MCF 10A (cell line): ENCODE measurements around the gene ANAPC2. TPM values are rescaled to one million over a fixed set of nuclear protein-coding genes. Genes with fewer than 3 reads are reported as not detected.

Experiments used
- BruUV-seq: library from RNA; stranded (reverse); fragments of 400-500 nt; replicated peaks from 2 replicates; lab custom pipeline; 2021; lab: Mats Ljungman, UMichigan
- CTCF ChIA-PET: fragments of 300-600 bp; sonication (Branson Sonifier 250); formaldehyde crosslinking; extraction: SDS; loops from one replicate; lab custom pipeline; 2021; ENCODE audit warnings: antibody characterized with exemption, inconsistent platforms; lab: Yijun Ruan, JAX
- POLR2A ChIA-PET: fragments of 300-600, 350-650 bp; sonication (Branson Sonifier 250); formaldehyde crosslinking; extraction: SDS; loops from one replicate; lab custom pipeline; 2020; ENCODE audit warnings: antibody characterized with exemption, inconsistent platforms; lab: Yijun Ruan, JAX
- DNase-seq: peaks from one replicate; pipeline ENCODE4 v3.0.0-alpha.2; 2018; ENCODE audit not compliant: unreplicated experiment
- H3K27ac Mint-ChIP-seq: one replicate; pipeline ENCODE4 v1.8.0; 2022; ENCODE audit warnings: mild to moderate bottlenecking, low read depth, mixed read lengths; ENCODE audit not compliant: unreplicated experiment
- H3K27me3 Mint-ChIP-seq: one replicate; pipeline ENCODE4 v1.8.0; 2022; ENCODE audit warnings: mixed read lengths; ENCODE audit not compliant: insufficient read depth, unreplicated experiment
- H3K36me3 Mint-ChIP-seq: one replicate; pipeline ENCODE4 v1.8.0; 2022; ENCODE audit warnings: mild to moderate bottlenecking, moderate library complexity, mixed read lengths; ENCODE audit not compliant: insufficient read depth, unreplicated experiment
- H3K4me1 Mint-ChIP-seq: one replicate; pipeline ENCODE4 v1.8.0; 2022; ENCODE audit warnings: mixed read lengths; ENCODE audit not compliant: insufficient read depth, unreplicated experiment
- H3K4me3 Mint-ChIP-seq: one replicate; pipeline ENCODE4 v1.8.0; 2022; ENCODE audit warnings: mild to moderate bottlenecking, moderate library complexity, mixed read lengths; ENCODE audit not compliant: unreplicated experiment
- H3K9me3 Mint-ChIP-seq: one replicate; pipeline ENCODE4 v1.8.0; 2022; ENCODE audit warnings: mixed read lengths; ENCODE audit not compliant: unreplicated experiment
- intact Hi-C: fragments of 100-400 bp; cut with micrococcal nuclease; formaldehyde crosslinking; loops from 2 replicates; pipeline ENCODE4 v1.14.1; 2022
- total RNA-seq: library from RNA; stranded (reverse); gene quantifications from 2 replicates; pipeline ENCODE4 v1.2.3, GENCODE V29; 2022
- TF ChIP-seq, protein P1 (sequence below): fragments of 200-600 bp; IDR thresholded peaks from one replicate; pipeline ENCODE4 v1.8.0; 2022; ENCODE audit warnings: antibody characterized with exemption, mild to moderate bottlenecking; ENCODE audit not compliant: unreplicated experiment

ANAPC2 gene
- total RNA-seq, 1 experiment from 2014 or later: 42.1 TPM

DNA sequence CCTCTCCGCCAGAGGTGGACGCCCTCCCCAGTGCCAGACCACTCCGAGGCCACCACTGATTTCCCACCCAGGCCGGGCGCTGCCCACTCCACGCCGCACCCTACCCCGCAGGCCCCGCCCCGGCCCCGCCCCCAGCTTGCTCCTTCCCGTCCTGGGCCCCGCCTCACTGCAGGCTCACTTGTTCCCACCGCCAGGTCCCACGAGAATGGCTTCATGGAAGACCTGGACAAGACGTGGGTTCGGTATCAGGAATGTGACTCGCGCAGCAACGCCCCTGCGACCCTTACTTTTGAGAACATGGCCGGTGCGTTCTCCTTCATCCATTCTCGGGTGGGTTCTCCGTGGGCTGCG, 25.0 kb downstream of the ANAPC2 start:
- peak; percentile 36 for DNase-seq
- no peak overlapping the region for H3K27ac Mint-ChIP-seq
- no peaks in the 10 kb centered on the region for H3K9me3 Mint-ChIP-seq
- no peaks in the 10 kb centered on the region for H3K36me3 Mint-ChIP-seq
- H3K27me3 Mint-ChIP-seq: peaks cover 29% of the 10 kb centered on the region
- H3K4me3 Mint-ChIP-seq: peak overlapping the region; percentile 68
- ChIA-PET POLR2A (no interaction called here), CTCF (interaction anchor here (0.5 to 1.0 kb wide), 2 partner anchors 67 to 73 kb away, joined by 3 read pairs; partner anchors contain the start of gene SLC34A3)
- intact Hi-C loops: no loop called here
- no TSS peak for BruUV-seq
- H3K4me1 Mint-ChIP-seq: no peaks in the 10 kb centered on the region
- TF ChIP-seq, protein P1, sequence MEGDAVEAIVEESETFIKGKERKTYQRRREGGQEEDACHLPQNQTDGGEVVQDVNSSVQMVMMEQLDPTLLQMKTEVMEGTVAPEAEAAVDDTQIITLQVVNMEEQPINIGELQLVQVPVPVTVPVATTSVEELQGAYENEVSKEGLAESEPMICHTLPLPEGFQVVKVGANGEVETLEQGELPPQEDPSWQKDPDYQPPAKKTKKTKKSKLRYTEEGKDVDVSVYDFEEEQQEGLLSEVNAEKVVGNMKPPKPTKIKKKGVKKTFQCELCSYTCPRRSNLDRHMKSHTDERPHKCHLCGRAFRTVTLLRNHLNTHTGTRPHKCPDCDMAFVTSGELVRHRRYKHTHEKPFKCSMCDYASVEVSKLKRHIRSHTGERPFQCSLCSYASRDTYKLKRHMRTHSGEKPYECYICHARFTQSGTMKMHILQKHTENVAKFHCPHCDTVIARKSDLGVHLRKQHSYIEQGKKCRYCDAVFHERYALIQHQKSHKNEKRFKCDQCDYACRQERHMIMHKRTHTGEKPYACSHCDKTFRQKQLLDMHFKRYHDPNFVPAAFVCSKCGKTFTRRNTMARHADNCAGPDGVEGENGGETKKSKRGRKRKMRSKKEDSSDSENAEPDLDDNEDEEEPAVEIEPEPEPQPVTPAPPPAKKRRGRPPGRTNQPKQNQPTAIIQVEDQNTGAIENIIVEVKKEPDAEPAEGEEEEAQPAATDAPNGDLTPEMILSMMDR: no peak

DNA sequence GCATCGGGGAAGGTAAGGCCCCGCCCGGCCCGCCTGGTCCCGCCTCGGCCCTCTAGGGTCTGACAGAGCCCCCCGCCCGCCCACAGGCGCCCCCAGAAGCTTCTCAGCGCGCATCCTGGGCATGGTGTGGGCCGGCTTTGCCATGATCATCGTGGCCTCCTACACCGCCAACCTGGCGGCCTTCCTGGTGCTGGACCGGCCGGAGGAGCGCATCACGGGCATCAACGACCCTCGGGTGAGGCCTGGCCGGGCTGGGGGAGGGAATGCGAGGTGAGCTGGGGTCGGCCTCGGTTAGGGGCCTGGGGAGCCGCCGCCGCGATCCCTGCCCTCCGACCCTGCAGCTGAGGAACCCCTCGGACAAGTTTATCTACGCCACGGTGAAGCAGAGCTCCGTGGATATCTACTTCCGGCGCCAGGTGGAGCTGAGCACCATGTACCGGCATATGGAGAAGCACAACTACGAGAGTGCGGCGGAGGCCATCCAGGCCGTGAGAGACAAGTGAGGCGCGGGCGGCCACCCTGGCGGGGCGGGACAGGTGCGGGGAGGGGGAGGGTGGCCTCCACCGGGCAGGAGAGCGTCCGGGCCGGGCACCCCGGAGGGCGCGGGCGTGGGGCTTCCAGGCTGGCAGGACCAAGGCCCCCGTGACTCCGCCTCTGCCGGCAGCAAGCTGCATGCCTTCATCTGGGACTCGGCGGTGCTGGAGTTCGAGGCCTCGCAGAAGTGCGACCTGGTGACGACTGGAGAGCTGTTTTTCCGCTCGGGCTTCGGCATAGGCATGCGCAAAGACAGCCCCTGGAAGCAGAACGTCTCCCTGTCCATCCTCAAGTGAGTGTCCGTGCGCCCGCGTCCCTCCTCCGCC, 25.6 kb downstream of the ANAPC2 start:
- DNase-seq: peak; percentile 27
- TF ChIP-seq, protein P1: no peak
- H3K27me3 Mint-ChIP-seq: peaks cover 35% of the 10 kb centered on the region
- POLR2A ChIA-PET: no interaction called here
- H3K4me3 Mint-ChIP-seq: peak overlapping the region; percentile 68
- BruUV-seq: no TSS peak
- no peaks in the 10 kb centered on the region for H3K9me3 Mint-ChIP-seq
- no peak overlapping the region for H3K27ac Mint-ChIP-seq
- CTCF ChIA-PET: interaction anchor here (0.5 to 1.0 kb wide), 2 partner anchors 68 to 74 kb away, joined by 3 read pairs; partner anchors contain the start of gene SLC34A3
- intact Hi-C loops: no loop called here
- no peaks in the 10 kb centered on the region for H3K4me1 Mint-ChIP-seq
- no peaks in the 10 kb centered on the region for H3K36me3 Mint-ChIP-seq

DNA sequence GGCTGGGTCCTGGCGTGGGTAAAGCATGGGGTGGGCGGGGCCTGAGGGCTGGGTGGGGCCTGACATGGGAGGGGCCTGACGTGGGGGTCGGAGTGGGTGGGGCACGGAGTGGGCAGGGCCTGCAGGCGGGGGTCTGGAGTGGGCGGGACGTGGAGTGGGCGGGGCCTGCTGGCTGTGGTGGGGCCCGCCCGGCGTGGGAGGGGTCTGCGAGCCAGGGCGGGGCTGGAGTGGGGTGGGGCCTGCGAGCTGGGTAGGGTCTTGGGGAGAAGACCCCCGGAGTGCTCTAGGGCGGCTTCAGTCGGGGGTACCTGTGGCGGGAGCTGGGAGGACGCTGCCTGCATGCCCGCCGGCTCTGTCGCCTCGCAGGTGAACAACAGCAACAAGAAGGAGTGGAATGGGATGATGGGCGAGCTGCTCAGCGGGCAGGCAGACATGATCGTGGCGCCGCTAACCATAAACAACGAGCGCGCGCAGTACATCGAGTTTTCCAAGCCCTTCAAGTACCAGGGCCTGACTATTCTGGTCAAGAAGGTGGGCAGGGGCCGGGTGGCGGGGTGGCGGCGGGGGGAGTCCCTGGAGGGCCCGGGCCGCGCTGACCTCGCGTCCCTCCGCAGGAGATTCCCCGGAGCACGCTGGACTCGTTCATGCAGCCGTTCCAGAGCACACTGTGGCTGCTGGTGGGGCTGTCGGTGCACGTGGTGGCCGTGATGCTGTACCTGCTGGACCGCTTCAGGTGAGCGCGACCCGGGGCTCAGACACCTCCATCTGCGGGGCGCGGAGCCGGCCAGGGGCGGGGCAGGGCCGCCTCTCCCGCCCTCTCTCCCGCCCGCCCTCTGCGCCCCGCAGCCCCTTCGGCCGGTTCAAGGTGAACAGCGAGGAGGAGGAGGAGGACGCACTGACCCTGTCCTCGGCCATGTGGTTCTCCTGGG, 26.5 kb downstream of the ANAPC2 start:
- POLR2A ChIA-PET: no interaction called here
- Mint-ChIP-seq H3K27me3 (peaks cover 33% of the 10 kb centered on the region), H3K36me3 (no peaks in the 10 kb centered on the region), H3K27ac (no peak overlapping the region), H3K4me1 (no peaks in the 10 kb centered on the region), H3K9me3 (no peaks in the 10 kb centered on the region), H3K4me3 (no peak overlapping the region)
- no peak for DNase-seq
- CTCF ChIA-PET: interaction anchor here (0.6 kb wide), 1 partner anchor 218 kb away, joined by 4 read pairs; no protein-coding TSS in a partner anchor
- TF ChIP-seq, protein P1: no peak
- BruUV-seq: no TSS peak
- intact Hi-C loops: no loop called here
